Gastroesophageal sphincter (tissue), 4 donors: ENCODE data around the gene ZBTB43. TPM values are rescaled to one million over a fixed set of nuclear protein-coding genes. Genes with fewer than 3 reads are reported as not detected.
A peak's percentile ranks its signal among the peaks of the same experiment; 100 is the strongest.
"Not testable (repeated sequence)": the region's sequence is repeated elsewhere in the genome, so short reads cannot be mapped to it uniquely, and the experiment has no call there.

Experiments used
- ATAC-seq: fragments of 150-250 bp; one replicate; pipeline ENCODE4 v1.9.1; 2016; ENCODE audit warnings: mild to moderate bottlenecking, moderate library complexity
- H3K27ac ChIP-seq, 4 donors: fragments of 200-600 bp; sonication (generic) in 3 of 4; 1 replicate in 3 of 4; 2 replicates in 1 of 4; pipeline ENCODE4 v1.5.1; 2016 to 2019
- H3K27me3 ChIP-seq: fragments of 200-600 bp; sonication (generic); one replicate; pipeline ENCODE4 v1.5.1; 2019
- H3K36me3 ChIP-seq, 2 donors: fragments of 200-600 bp; sonication (generic); one replicate each; pipeline ENCODE4 v1.5.1; 2019; ENCODE audit warnings: control low read depth in 1 of 2
- H3K4me1 ChIP-seq, 3 donors: fragments of 200-600 bp; sonication (generic); 1 replicate in 2 of 3; 2 replicates in 1 of 3; pipeline ENCODE4 v1.5.1; 2016 to 2019; ENCODE audit warnings: control low read depth in 2 of 3
- H3K4me3 ChIP-seq, 2 donors: fragments of 200-600 bp; sonication (generic); one replicate each; pipeline ENCODE4 v1.5.1; 2019; ENCODE audit warnings: mild to moderate bottlenecking in 1 of 2, moderate library complexity in 1 of 2
- H3K9me3 ChIP-seq, 3 donors: fragments of 200-600 bp; sonication (generic); one replicate each; pipeline ENCODE4 v1.5.1; 2017 to 2019; ENCODE audit warnings: control low read depth in 2 of 3
- CTCF ChIP-seq, 4 experiments: fragments of 200-600 bp in 2 of 4; fragments of 450-650 bp in 2 of 4; sonication (generic) in 1 of 4; IDR thresholded peaks; one replicate each; pipeline ENCODE4 v1.5.1; 2017 to 2019; ENCODE audit warnings: antibody characterized with exemption in 4 of 4, mild to moderate bottlenecking in 2 of 4, moderate library complexity in 2 of 4
- EP300 ChIP-seq: sonication (generic); formaldehyde crosslinking; IDR thresholded peaks from one replicate; pipeline ENCODE4 v1.6.1; 2017; ENCODE audit warnings: antibody characterized with exemption, mild to moderate bottlenecking
- POLR2A ChIP-seq, 2 donors: fragments of 450-650 bp; IDR thresholded peaks; one replicate each; pipeline ENCODE4 v1.6.1; 2017; ENCODE audit warnings: antibody characterized with exemption in 2 of 2, mild to moderate bottlenecking in 2 of 2, moderate library complexity in 1 of 2
- POLR2AphosphoS5 ChIP-seq: sonication (generic); formaldehyde crosslinking; IDR thresholded peaks from one replicate; pipeline ENCODE4 v1.6.1; 2017; ENCODE audit warnings: antibody characterized with exemption
- WGBS, 2 donors: methylation state at CpG; one replicate each; pipeline ENCODE4 v1.1.5; 2018; ENCODE audit warnings: low coverage in 1 of 2; 5-methylcytosine and 5-hydroxymethylcytosine counted together
- total RNA-seq, 4 donors: library from RNA; depleted of rRNA; stranded (reverse); fragments of >200 nt; gene quantifications; one replicate each; pipeline ENCODE4 v1.1.0, GENCODE V29; 2016

Gene ZBTB43
- total RNA-seq, 4 donors from 2014 or later: 9.7 to 12.3 (median 10.7) TPM

DNA sequence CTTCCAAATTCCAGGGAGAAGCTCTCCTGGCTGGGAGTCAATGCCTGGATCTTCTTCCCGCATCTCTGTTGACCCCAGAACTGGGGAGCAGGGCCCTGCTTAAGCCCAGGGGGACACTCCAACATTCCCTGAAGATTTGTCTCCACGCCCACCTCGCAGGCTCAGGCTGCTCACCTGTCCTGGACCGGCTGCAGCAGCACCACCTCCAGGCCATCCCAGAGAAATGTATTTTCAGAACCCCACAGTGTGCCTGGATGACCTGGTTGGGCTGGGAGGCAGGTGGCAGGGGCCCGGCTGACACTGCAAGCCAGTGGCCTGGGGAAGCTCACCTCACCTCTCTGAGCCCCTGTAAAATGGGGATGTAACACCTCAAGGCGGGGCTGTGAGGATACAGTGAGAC lies 27.1 kb upstream of the ZBTB43 start:
- H3K4me1 ChIP-seq: peaks cover 0 to 10% (median 0%) of the 10 kb centered on the region in 3 donors
- peaks cover 82% of the 10 kb centered on the region for H3K27me3 ChIP-seq
- H3K4me3 ChIP-seq: no peak overlapping the region
- no peak for ATAC-seq
- H3K27ac ChIP-seq: no peak overlapping the region
- H3K36me3 ChIP-seq: no peaks in the 10 kb centered on the region
- 37% methylated on average over 4 of the region's 6 CpGs; no CpG with 5 or more reads in 1 of the 2 donors for WGBS, 2 donors
- no peaks in the 10 kb centered on the region for H3K9me3 ChIP-seq
- TF ChIP-seq POLR2A (IDR thresholded peaks at IDR 0.05) (no peak), POLR2AphosphoS5 (no peak), EP300 (no peak), CTCF (IDR thresholded peaks at IDR 0.05) (no peak)

DNA sequence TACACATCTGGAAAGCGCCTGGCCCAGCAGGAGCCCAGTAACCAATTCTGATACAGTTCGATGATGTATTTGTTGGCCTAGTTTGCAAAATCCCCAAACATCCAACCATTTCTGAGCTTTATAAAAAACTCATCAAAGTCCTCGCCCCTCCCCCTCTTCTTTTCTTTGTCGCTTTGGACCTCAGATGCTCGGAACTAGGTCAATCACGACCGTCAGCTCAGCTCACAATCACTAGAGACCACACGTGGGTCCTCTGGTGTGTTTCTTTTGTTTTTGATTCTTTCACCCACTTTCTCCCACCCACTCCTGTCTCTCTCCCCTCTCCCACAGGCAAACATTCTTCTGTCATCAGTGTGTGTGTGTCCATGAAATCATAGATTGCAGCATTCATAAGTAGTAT lies 26.7 kb upstream of the ZBTB43 start:
- H3K4me1 ChIP-seq: peaks cover 0 to 10% (median 0%) of the 10 kb centered on the region in 3 donors
- 57 to 61% methylated on average over 6 to 8 of the region's 8 CpGs for WGBS, 2 donors
- no peak overlapping the region for H3K4me3 ChIP-seq
- ATAC-seq: no peak
- peaks cover 78% of the 10 kb centered on the region for H3K27me3 ChIP-seq
- no peaks in the 10 kb centered on the region for H3K9me3 ChIP-seq
- TF ChIP-seq POLR2A (IDR thresholded peaks at IDR 0.05): no peak
- no peak for TF ChIP-seq POLR2AphosphoS5
- TF ChIP-seq CTCF (IDR thresholded peaks at IDR 0.05): no peak
- no peak for TF ChIP-seq EP300
- H3K36me3 ChIP-seq: no peaks in the 10 kb centered on the region
- H3K27ac ChIP-seq: no peak overlapping the region

DNA sequence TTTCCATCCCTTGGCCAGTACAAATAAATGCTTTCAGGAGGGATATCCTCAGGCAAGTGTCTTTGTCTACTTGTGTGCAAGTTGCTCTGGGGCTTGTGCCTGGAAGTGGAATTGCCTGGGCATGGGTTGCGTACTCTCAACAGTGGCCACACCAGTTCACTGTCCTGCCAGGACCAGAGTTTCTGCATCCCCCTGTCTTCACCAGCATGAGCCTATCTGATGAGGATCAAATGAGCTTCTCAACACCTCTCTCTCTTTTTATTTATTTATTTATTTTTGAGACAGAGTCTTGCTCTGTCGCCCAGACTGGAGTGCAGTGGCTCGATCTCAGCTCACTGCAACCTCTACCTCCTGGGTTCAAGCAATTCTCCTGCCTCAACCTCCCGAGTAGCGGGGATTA lies 26.1 kb upstream of the ZBTB43 start:
- not testable (repeated sequence) for H3K9me3 ChIP-seq, H3K4me1 ChIP-seq, ATAC-seq, H3K27ac ChIP-seq, H3K36me3 ChIP-seq, H3K4me3 ChIP-seq
- peaks cover 75% of the 10 kb centered on the region for H3K27me3 ChIP-seq
- 76 to 91% methylated on average over 4 to 5 of the region's 5 CpGs for WGBS, 2 donors

DNA sequence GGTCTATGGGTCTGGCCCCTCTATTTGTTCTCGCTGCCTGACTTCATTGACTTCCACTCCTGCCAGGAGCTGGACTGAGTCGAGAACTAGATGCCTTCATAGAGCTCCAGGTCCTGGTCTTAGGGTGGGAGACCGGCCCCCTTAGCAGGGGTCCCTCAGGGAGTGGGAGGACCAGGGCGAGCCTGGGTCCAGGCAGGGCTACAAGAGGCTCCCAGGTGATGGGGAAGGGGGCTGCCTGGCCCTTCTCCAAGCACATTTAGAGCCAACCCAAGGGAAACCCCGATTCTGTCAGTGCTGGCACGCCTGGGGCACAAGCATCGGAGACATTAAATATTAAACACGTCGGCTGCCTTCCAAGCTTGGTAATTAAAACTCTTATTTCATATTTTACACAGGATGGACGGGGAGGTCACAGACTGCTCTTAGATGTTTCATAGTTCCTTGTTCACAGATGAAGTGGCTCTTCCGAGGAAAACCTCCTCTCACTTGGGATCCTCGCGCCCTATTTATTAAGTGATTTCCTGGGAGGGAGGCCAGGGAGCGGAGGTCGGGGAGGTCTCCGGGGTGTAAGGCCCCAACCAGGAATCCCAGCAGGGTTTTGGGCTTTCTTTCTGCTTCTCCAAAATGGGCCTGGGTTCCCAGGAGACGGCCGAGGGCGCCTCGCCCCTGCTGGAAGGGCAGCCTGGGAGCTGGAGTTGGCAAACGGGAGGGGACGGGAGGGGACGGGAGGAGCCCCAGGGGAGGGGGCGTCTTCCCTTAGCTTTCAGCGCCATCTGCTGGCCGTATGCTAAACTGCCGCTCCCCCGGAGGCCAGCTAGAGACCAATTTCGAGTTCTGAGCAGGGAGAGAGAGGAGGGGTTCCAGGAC lies 23.4 kb upstream of the ZBTB43 start:
- H3K9me3 ChIP-seq: no peaks in the 10 kb centered on the region
- H3K27ac ChIP-seq: no peak overlapping the region
- no peaks in the 10 kb centered on the region for H3K36me3 ChIP-seq
- H3K27me3 ChIP-seq: peaks cover 62% of the 10 kb centered on the region
- ATAC-seq: peak; percentile 82
- H3K4me3 ChIP-seq: peak overlapping the region in 1 of 2 donors; percentile 33
- H3K4me1 ChIP-seq: peaks cover 0 to 14% (median 0%) of the 10 kb centered on the region in 3 donors
- WGBS, 2 donors: 29 to 34% methylated on average over 7 to 14 of the region's 29 CpGs
- TF ChIP-seq POLR2AphosphoS5: no peak
- TF ChIP-seq EP300: no peak
- no peak for TF ChIP-seq POLR2A (IDR thresholded peaks at IDR 0.05)
- TF ChIP-seq CTCF (IDR thresholded peaks at IDR 0.05): peak; percentile 84 to 97 (median 94)

DNA sequence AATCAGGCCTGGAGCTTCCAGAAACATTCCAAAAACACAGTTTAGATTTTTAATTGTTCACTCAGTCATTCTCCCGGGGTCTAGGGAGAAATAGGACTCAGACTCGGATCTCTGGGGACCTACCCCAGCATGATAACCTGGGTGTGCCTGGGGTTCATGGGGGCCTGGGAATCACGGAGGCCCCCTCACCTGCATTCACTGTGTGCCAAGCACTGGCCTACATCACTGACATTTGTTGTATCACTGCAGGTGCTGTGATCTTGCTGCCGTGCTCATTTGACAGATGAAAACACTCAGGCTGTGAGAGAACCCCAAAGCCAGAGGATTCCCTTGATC lies 22.8 kb upstream of the ZBTB43 start:
- Histone ChIP-seq H3K4me1 (peaks cover 0 to 14% (median 0%) of the 10 kb centered on the region in 3 donors), H3K36me3 (no peaks in the 10 kb centered on the region), H3K27ac (no peak overlapping the region), H3K4me3 (no peak overlapping the region), H3K27me3 (peaks cover 59% of the 10 kb centered on the region), H3K9me3 (no peaks in the 10 kb centered on the region)
- 20% methylated on average over 2 of the region's 4 CpGs; no CpG with 5 or more reads in 1 of the 2 donors for WGBS, 2 donors
- ATAC-seq: no peak
- TF ChIP-seq POLR2AphosphoS5: no peak
- TF ChIP-seq EP300: no peak
- TF ChIP-seq CTCF (IDR thresholded peaks at IDR 0.05): no peak
- no peak for TF ChIP-seq POLR2A (IDR thresholded peaks at IDR 0.05)
